Peyer's patch (tissue), 4 donors: ENCODE measurements around the gene GLI2.

Source experiments
- CTCF ChIP-seq, 6 experiments: fragments of 450-650 bp in 4 of 6; fragments of 200-600 bp in 2 of 6; sonication (generic) in 1 of 6; IDR thresholded peaks; one replicate each; pipeline ENCODE4 v1.5.1; 2017 to 2019; ENCODE audit warnings: antibody characterized with exemption in 6 of 6, mild to moderate bottlenecking in 3 of 6, moderate library complexity in 1 of 6
- POLR2A ChIP-seq, 2 donors: fragments of 450-650 bp; IDR thresholded peaks; one replicate each; pipeline ENCODE4 v1.5.1; 2017; ENCODE audit warnings: antibody characterized with exemption in 2 of 2, mild to moderate bottlenecking in 2 of 2, moderate library complexity in 2 of 2

- TF ChIP-seq CTCF (IDR thresholded peaks at IDR 0.05) (no peak), POLR2A (IDR thresholded peaks at IDR 0.05) (no peak)
Observed at GRCh38 chr2:120697471-120697870, 38.2 kb upstream of the GLI2 start.
